ENCODE results near the gene SLC1A1. TPM values are rescaled to one million over a fixed set of nuclear protein-coding genes. Genes with fewer than 3 reads are reported as not detected.
"Not testable (repeated sequence)": the region's sequence is repeated elsewhere in the genome, so short reads cannot be mapped to it uniquely, and the experiment has no call there.

The SLC1A1 gene
- polyA plus RNA-seq, 4 donors, result 18.8 to 22.7 (median 21.5) TPM

GRCh38 chr9:4503103-4503502 lies 12.8 kb downstream of the SLC1A1 start:
- no peak for DNase-seq (ENCODE audit: low read depth in 4 of 4, low spot score in 2 of 4)

- DNase-seq (ENCODE audit: low read depth in 4 of 4, low spot score in 2 of 4), result no peak
Observed at GRCh38 chr9:4504250-4504649, 14.0 kb downstream of the SLC1A1 start.

- no peak for DNase-seq (ENCODE audit: low read depth in 4 of 4, low spot score in 2 of 4)
Observed at GRCh38 chr9:4506490-4506889, 16.2 kb downstream of the SLC1A1 start.

- no peak for DNase-seq (ENCODE audit: low read depth in 4 of 4, low spot score in 2 of 4)
Observed at GRCh38 chr9:4507306-4508130, 17.2 kb downstream of the SLC1A1 start.

- no peak for DNase-seq (ENCODE audit: low read depth in 4 of 4, low spot score in 2 of 4)
Observed at GRCh38 chr9:4508246-4508906, 18.1 kb downstream of the SLC1A1 start.

- DNase-seq (ENCODE audit: low read depth in 4 of 4, low spot score in 2 of 4), result no peak
Observed at GRCh38 chr9:4508907-4509589, 18.8 kb downstream of the SLC1A1 start.

- DNase-seq (ENCODE audit: low read depth in 4 of 4, low spot score in 2 of 4), result no peak
Observed at GRCh38 chr9:4509590-4509984, 19.3 kb downstream of the SLC1A1 start.

- no peak for DNase-seq (ENCODE audit: low read depth in 4 of 4, low spot score in 2 of 4)
Observed at GRCh38 chr9:4510546-4511322, 20.5 kb downstream of the SLC1A1 start.

- DNase-seq (ENCODE audit: low read depth in 4 of 4, low spot score in 2 of 4), result no peak
Observed at GRCh38 chr9:4514252-4515128, 24.2 kb downstream of the SLC1A1 start.

GRCh38 chr9:4515958-4516375 lies 25.7 kb downstream of the SLC1A1 start:
- no peak for DNase-seq (ENCODE audit: low read depth in 4 of 4, low spot score in 2 of 4)

GRCh38 chr9:4517274-4517673 lies 27.0 kb downstream of the SLC1A1 start:
- no peak for DNase-seq (ENCODE audit: low read depth in 4 of 4, low spot score in 2 of 4)

- DNase-seq (ENCODE audit: low read depth in 4 of 4, low spot score in 2 of 4), result no peak
Observed at GRCh38 chr9:4519604-4520003, 29.3 kb downstream of the SLC1A1 start.

- DNase-seq (ENCODE audit: low read depth in 4 of 4, low spot score in 2 of 4), result no peak
Observed at GRCh38 chr9:4520055-4520454, 29.8 kb downstream of the SLC1A1 start.

GRCh38 chr9:4530375-4530774 lies 40.1 kb downstream of the SLC1A1 start:
- no peak for DNase-seq (ENCODE audit: low read depth in 4 of 4, low spot score in 2 of 4)

- DNase-seq (ENCODE audit: low read depth in 4 of 4, low spot score in 2 of 4), result not testable (repeated sequence)
Observed at GRCh38 chr9:4530831-4531230, 40.6 kb downstream of the SLC1A1 start.

GRCh38 chr9:4531355-4531754 lies 41.1 kb downstream of the SLC1A1 start:
- DNase-seq (ENCODE audit: low read depth in 4 of 4, low spot score in 2 of 4), result not testable (repeated sequence)

GRCh38 chr9:4533881-4534280 lies 43.6 kb downstream of the SLC1A1 start:
- DNase-seq (ENCODE audit: low read depth in 4 of 4, low spot score in 2 of 4), result not testable (repeated sequence)

GRCh38 chr9:4536196-4536595 lies 45.9 kb downstream of the SLC1A1 start:
- DNase-seq (ENCODE audit: low read depth in 4 of 4, low spot score in 2 of 4), result not testable (repeated sequence)

- DNase-seq (ENCODE audit: low read depth in 4 of 4, low spot score in 2 of 4), result no peak
Observed at GRCh38 chr9:4537581-4537980, 47.3 kb downstream of the SLC1A1 start.

GRCh38 chr9:4538107-4538506 lies 47.8 kb downstream of the SLC1A1 start:
- DNase-seq (ENCODE audit: low read depth in 4 of 4, low spot score in 2 of 4), result no peak
